Adrenal gland (tissue), 5 donors: ENCODE measurements around the gene MRM1.

ENCODE experiments used
- POLR2A ChIP-seq, 2 donors: fragments of 450-650 bp; IDR thresholded peaks; one replicate each; pipeline ENCODE4 v1.6.1; 2017; ENCODE audit warnings: antibody characterized with exemption in 2 of 2, mild to moderate bottlenecking in 2 of 2, moderate library complexity in 1 of 2
- TF ChIP-seq, protein P1 (sequence below), 6 experiments: fragments of 450-650 bp in 4 of 6; fragments of 200-600 bp in 2 of 6; sonication (generic) in 1 of 6; IDR thresholded peaks; 1 replicate in 5 of 6; 2 replicates in 1 of 6; pipeline versions ENCODE4 v1.5.1 to v1.8.0; 2016 to 2021; ENCODE audit warnings: antibody characterized with exemption in 6 of 6, mild to moderate bottlenecking in 2 of 6, moderate library complexity in 1 of 6
- donor health status: DM: no; HTN: no; CAD: no.

DNA sequence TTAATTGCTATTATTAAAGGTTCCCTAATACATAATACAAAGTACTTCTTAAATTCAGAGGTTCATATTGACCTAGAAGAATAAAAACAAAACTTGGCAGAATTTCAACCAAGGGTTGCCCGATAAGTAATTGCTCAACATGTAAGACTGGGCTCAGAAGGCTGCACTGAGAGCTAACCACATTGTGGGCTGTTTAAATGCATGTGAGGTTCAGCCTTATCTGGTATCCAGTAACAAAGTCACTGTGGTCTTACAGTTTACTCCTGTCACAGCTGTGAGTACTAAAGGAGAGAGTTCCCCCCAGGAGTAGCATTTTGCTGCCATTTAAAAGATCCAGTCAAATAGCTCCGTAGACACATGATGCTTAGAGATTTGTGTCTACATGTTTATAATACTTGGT lies 11.3 kb upstream of the MRM1 start:
- TF ChIP-seq, protein P1, sequence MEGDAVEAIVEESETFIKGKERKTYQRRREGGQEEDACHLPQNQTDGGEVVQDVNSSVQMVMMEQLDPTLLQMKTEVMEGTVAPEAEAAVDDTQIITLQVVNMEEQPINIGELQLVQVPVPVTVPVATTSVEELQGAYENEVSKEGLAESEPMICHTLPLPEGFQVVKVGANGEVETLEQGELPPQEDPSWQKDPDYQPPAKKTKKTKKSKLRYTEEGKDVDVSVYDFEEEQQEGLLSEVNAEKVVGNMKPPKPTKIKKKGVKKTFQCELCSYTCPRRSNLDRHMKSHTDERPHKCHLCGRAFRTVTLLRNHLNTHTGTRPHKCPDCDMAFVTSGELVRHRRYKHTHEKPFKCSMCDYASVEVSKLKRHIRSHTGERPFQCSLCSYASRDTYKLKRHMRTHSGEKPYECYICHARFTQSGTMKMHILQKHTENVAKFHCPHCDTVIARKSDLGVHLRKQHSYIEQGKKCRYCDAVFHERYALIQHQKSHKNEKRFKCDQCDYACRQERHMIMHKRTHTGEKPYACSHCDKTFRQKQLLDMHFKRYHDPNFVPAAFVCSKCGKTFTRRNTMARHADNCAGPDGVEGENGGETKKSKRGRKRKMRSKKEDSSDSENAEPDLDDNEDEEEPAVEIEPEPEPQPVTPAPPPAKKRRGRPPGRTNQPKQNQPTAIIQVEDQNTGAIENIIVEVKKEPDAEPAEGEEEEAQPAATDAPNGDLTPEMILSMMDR (IDR thresholded peaks at IDR 0.05): no peak
- TF ChIP-seq POLR2A (IDR thresholded peaks at IDR 0.05): no peak
